Measurements from ENCODE around the gene SLC5A4.
"Not testable (repeated sequence)": the region's sequence is repeated elsewhere in the genome, so short reads cannot be mapped to it uniquely, and the experiment has no call there.

Gene SLC5A4

GRCh38 chr22:32199341-32199740 lies 55.8 kb downstream of the SLC5A4 start:
- H2BK120ac ChIP-seq (ENCODE audit: low read depth, low read length), result no peak overlapping the region
- H3K79me1 ChIP-seq (replicated peaks; ENCODE audit: low read length, poor library complexity, severe bottlenecking), result no peaks in the 10 kb centered on the region
- H3K4ac ChIP-seq (ENCODE audit: low read depth in 1 of 2, low read length in 2 of 2), result no peak overlapping the region
- H2AFZ ChIP-seq (ENCODE audit: low read depth, low read length), result no peak overlapping the region
- no peak overlapping the region for H3K18ac ChIP-seq (ENCODE audit: low read depth in 1 of 2, low read length in 2 of 2)
- no peak for DNase-seq
- no peak overlapping the region for H3K23ac ChIP-seq (ENCODE audit: low read length in 2 of 2)
- H3K9ac ChIP-seq (ENCODE audit: low read length), result no peak overlapping the region
- H3K27ac ChIP-seq (ENCODE audit: low read length, poor library complexity, severe bottlenecking), result no peak overlapping the region
- H3K14ac ChIP-seq (ENCODE audit: low read length in 2 of 2), result no peak overlapping the region
- H3K36me3 ChIP-seq (ENCODE audit: control insufficient read depth in 1 of 2, insufficient read depth in 2 of 2, low read depth in 1 of 2, low read length in 2 of 2), result no peaks in the 10 kb centered on the region
- no peak overlapping the region for H3K4me3 ChIP-seq (ENCODE audit: insufficient read depth in 1 of 2, low read depth in 1 of 2, low read length in 2 of 2)
- H4K91ac ChIP-seq (ENCODE audit: low read length), result no peak overlapping the region
- no peak overlapping the region for H2BK5ac ChIP-seq (ENCODE audit: low read depth, low read length, poor library complexity, severe bottlenecking)
- H2AK5ac ChIP-seq (ENCODE audit: low read length, severe bottlenecking), result no peak overlapping the region
- WGBS, result 94% methylated on average over 6 of the region's 6 CpGs
- peaks cover 39 to 60% of the 10 kb centered on the region in 2 experiments for H3K27me3 ChIP-seq (ENCODE audit: control insufficient read depth in 1 of 2, insufficient read depth in 1 of 2, low read length in 2 of 2)
- H3K4me1 ChIP-seq (ENCODE audit: control insufficient read depth, insufficient read depth, low read depth, low read length), result peaks cover 14% of the 10 kb centered on the region
- no peak overlapping the region for H3K4me2 ChIP-seq (ENCODE audit: low read length, poor library complexity, severe bottlenecking)
- no peaks in the 10 kb centered on the region for H3K9me3 ChIP-seq (ENCODE audit: control insufficient read depth, low read length)
- H2BK12ac ChIP-seq (ENCODE audit: low read length in 2 of 2), result no peak overlapping the region
- no peak overlapping the region for H2BK15ac ChIP-seq (ENCODE audit: low read depth, poor library complexity, severe bottlenecking)
- no peak overlapping the region for H4K8ac ChIP-seq (ENCODE audit: low read length)

GRCh38 chr22:32197553-32198226 lies 57.5 kb downstream of the SLC5A4 start:
- peaks cover 23 to 44% of the 10 kb centered on the region in 2 experiments for H3K27me3 ChIP-seq (ENCODE audit: control insufficient read depth in 1 of 2, insufficient read depth in 1 of 2, low read length in 2 of 2)
- H4K8ac ChIP-seq (ENCODE audit: low read length); H2BK12ac ChIP-seq (ENCODE audit: low read length in 2 of 2); H3K9me3 ChIP-seq (ENCODE audit: control insufficient read depth, low read length); H3K9ac ChIP-seq (ENCODE audit: low read length); H3K36me3 ChIP-seq (ENCODE audit: control insufficient read depth in 1 of 2, insufficient read depth in 2 of 2, low read depth in 1 of 2, low read length in 2 of 2); H3K79me1 ChIP-seq (replicated peaks; ENCODE audit: low read length, poor library complexity, severe bottlenecking); H4K91ac ChIP-seq (ENCODE audit: low read length); H3K4me2 ChIP-seq (ENCODE audit: low read length, poor library complexity, severe bottlenecking); H2AFZ ChIP-seq (ENCODE audit: low read depth, low read length); DNase-seq; H2AK5ac ChIP-seq (ENCODE audit: low read length, severe bottlenecking); H3K4me3 ChIP-seq (ENCODE audit: insufficient read depth in 1 of 2, low read depth in 1 of 2, low read length in 2 of 2); H2BK5ac ChIP-seq (ENCODE audit: low read depth, low read length, poor library complexity, severe bottlenecking); H3K27ac ChIP-seq (ENCODE audit: low read length, poor library complexity, severe bottlenecking); H3K23ac ChIP-seq (ENCODE audit: low read length in 2 of 2); H3K4ac ChIP-seq (ENCODE audit: low read depth in 1 of 2, low read length in 2 of 2); H3K14ac ChIP-seq (ENCODE audit: low read length in 2 of 2); H3K4me1 ChIP-seq (ENCODE audit: control insufficient read depth, insufficient read depth, low read depth, low read length); H2BK15ac ChIP-seq (ENCODE audit: low read depth, poor library complexity, severe bottlenecking); H3K18ac ChIP-seq (ENCODE audit: low read depth in 1 of 2, low read length in 2 of 2); H2BK120ac ChIP-seq (ENCODE audit: low read depth, low read length): not testable (repeated sequence)
- WGBS, result 78% methylated on average over 3 of the region's 5 CpGs

- not testable (repeated sequence) for H3K36me3 ChIP-seq (ENCODE audit: control insufficient read depth in 1 of 2, insufficient read depth in 2 of 2, low read depth in 1 of 2, low read length in 2 of 2); H4K91ac ChIP-seq (ENCODE audit: low read length); H3K9ac ChIP-seq (ENCODE audit: low read length); H2BK120ac ChIP-seq (ENCODE audit: low read depth, low read length); H2BK5ac ChIP-seq (ENCODE audit: low read depth, low read length, poor library complexity, severe bottlenecking); H3K4me1 ChIP-seq (ENCODE audit: control insufficient read depth, insufficient read depth, low read depth, low read length); H3K79me1 ChIP-seq (replicated peaks; ENCODE audit: low read length, poor library complexity, severe bottlenecking); H3K18ac ChIP-seq (ENCODE audit: low read depth in 1 of 2, low read length in 2 of 2); DNase-seq; H2BK12ac ChIP-seq (ENCODE audit: low read length in 2 of 2); H2AFZ ChIP-seq (ENCODE audit: low read depth, low read length); H3K27ac ChIP-seq (ENCODE audit: low read length, poor library complexity, severe bottlenecking); H2BK15ac ChIP-seq (ENCODE audit: low read depth, poor library complexity, severe bottlenecking); H3K9me3 ChIP-seq (ENCODE audit: control insufficient read depth, low read length); H2AK5ac ChIP-seq (ENCODE audit: low read length, severe bottlenecking); H3K14ac ChIP-seq (ENCODE audit: low read length in 2 of 2); H4K8ac ChIP-seq (ENCODE audit: low read length); H3K23ac ChIP-seq (ENCODE audit: low read length in 2 of 2); H3K4ac ChIP-seq (ENCODE audit: low read depth in 1 of 2, low read length in 2 of 2); H3K4me3 ChIP-seq (ENCODE audit: insufficient read depth in 1 of 2, low read depth in 1 of 2, low read length in 2 of 2); H3K4me2 ChIP-seq (ENCODE audit: low read length, poor library complexity, severe bottlenecking)
- H3K27me3 ChIP-seq (ENCODE audit: control insufficient read depth in 1 of 2, insufficient read depth in 1 of 2, low read length in 2 of 2), result peaks cover 9 to 35% of the 10 kb centered on the region in 2 experiments
- 73% methylated on average over 2 of the region's 3 CpGs for WGBS
These were observed 59.2 kb downstream of the SLC5A4 start for GRCh38 chr22:32195900-32196299.

- H3K27me3 ChIP-seq (ENCODE audit: control insufficient read depth in 1 of 2, insufficient read depth in 1 of 2, low read length in 2 of 2), result peaks cover 4 to 22% of the 10 kb centered on the region in 2 experiments
- not testable (repeated sequence) for DNase-seq; H3K4me3 ChIP-seq (ENCODE audit: insufficient read depth in 1 of 2, low read depth in 1 of 2, low read length in 2 of 2); H2BK120ac ChIP-seq (ENCODE audit: low read depth, low read length); H3K23ac ChIP-seq (ENCODE audit: low read length in 2 of 2); H3K14ac ChIP-seq (ENCODE audit: low read length in 2 of 2); H3K36me3 ChIP-seq (ENCODE audit: control insufficient read depth in 1 of 2, insufficient read depth in 2 of 2, low read depth in 1 of 2, low read length in 2 of 2); H4K91ac ChIP-seq (ENCODE audit: low read length); H3K4me1 ChIP-seq (ENCODE audit: control insufficient read depth, insufficient read depth, low read depth, low read length); H2AFZ ChIP-seq (ENCODE audit: low read depth, low read length); H4K8ac ChIP-seq (ENCODE audit: low read length); H3K4ac ChIP-seq (ENCODE audit: low read depth in 1 of 2, low read length in 2 of 2); H2BK5ac ChIP-seq (ENCODE audit: low read depth, low read length, poor library complexity, severe bottlenecking); H3K27ac ChIP-seq (ENCODE audit: low read length, poor library complexity, severe bottlenecking); H3K79me1 ChIP-seq (replicated peaks; ENCODE audit: low read length, poor library complexity, severe bottlenecking); H3K9ac ChIP-seq (ENCODE audit: low read length); H3K9me3 ChIP-seq (ENCODE audit: control insufficient read depth, low read length); H3K18ac ChIP-seq (ENCODE audit: low read depth in 1 of 2, low read length in 2 of 2); H3K4me2 ChIP-seq (ENCODE audit: low read length, poor library complexity, severe bottlenecking); H2BK15ac ChIP-seq (ENCODE audit: low read depth, poor library complexity, severe bottlenecking); H2BK12ac ChIP-seq (ENCODE audit: low read length in 2 of 2); H2AK5ac ChIP-seq (ENCODE audit: low read length, severe bottlenecking)
- 76% methylated on average over 7 of the region's 9 CpGs for WGBS
These were observed 61.8 kb downstream of the SLC5A4 start for GRCh38 chr22:32193346-32193745.
